SK-N-DZ (cell line): ENCODE measurements around the gene BAIAP2L2.
"Not testable (repeated sequence)": the region's sequence is repeated elsewhere in the genome, so short reads cannot be mapped to it uniquely, and the experiment has no call there.

Experiments
- DNase-seq: peaks from one replicate; pipeline ENCODE4 v3.0.0-alpha.2; 2015; ENCODE audit warnings: low spot score

Gene BAIAP2L2

DNA sequence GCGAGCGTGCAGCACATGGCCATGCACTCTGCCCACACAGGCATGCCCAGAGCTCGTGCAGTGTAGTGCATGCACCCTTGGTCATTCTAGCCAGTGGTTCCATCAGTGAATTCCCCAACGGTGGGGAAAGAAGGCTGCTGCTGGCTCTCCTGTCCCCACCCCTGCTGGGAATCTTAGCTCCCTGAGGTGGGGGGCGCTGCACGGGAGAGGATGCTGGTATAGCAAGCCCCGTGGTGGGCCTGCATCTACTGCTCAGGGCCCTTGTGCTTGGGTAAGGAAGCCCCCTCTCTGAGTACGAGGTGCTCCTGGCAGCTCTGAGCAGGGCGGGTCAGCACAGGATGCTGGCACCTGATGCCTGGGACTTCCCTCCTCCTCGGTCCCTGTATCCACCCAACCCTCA is 18.5 kb upstream of the BAIAP2L2 start:
- no peak for DNase-seq

DNA sequence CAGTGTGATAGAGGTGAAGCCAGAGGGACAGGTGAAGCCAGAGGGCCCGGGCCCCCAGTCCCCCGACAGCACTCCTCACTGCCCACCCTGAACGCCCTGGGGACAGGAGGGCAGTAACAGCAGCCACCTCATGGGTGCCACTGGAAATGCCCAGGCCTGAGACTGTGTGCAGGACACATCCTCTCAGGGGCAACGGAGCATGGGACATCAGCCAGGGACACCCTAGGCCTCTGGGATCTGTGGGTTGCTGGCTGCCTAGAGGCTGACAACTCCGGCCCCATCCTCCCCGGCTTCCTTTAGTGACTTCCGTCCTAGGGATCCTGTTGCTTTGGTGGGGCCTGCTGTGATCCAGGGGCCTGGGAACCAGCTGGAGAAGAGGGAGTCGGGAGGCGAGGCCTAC is 17.4 kb upstream of the BAIAP2L2 start:
- no peak for DNase-seq

DNA sequence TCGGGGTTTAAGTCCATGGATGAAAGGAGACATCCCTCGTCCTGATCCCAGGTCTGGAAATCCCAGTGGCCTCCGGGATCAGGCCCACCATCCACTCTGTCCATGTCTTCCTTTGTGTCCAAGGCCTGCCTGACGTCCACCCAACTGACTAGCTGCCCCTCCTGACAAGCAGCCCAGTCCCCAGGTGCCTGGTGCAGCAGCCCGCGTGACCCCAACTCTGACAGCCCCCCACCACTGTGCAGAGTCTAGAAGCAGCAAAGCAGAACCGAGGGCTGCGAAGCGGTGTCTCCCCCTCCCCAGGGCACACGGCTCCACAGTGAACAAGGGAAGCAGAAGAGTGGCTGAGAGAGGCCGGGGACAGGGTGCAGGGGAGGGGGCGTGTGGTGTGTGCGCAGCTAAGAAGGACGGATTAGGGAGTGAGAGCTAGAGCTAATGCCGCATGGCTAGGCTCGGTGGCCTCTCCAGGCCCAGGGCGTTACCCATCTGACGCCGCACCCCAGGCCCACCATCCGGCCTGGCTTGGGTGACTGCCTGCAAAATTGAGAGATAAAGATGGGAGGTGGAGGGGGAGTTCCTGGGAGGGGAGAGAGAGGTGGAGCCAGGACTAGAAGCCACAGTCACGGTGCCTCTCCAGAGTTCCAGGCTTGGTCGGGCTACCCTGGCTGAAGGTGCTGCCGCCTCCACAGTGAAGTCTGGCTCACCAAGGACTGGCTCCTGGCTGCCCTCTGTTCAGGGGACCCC is 16.6 kb upstream of the BAIAP2L2 start:
- DNase-seq = no peak

DNA sequence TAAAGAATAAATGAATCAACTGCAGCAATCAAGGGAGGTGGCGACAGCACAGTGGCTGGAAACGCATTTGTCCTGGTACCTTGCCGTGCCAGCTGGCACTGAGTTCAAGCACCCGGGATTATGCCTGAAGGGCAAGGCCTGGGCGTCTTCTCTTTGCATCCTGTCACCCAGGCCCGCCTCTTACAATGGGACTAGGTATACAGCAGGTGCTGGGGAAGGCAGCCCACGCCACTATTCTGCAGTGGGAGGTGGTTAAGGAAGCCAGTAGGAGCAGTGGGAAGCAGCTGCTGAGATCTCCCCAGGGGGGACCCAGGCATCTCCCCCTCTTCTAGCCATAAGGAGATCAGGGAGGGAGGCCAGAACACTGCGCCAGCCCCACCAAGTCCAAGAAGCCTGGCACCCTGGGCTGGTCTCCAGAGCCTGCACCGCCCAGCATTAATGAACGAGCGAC is 15.3 kb upstream of the BAIAP2L2 start:
- DNase-seq = no peak

DNA sequence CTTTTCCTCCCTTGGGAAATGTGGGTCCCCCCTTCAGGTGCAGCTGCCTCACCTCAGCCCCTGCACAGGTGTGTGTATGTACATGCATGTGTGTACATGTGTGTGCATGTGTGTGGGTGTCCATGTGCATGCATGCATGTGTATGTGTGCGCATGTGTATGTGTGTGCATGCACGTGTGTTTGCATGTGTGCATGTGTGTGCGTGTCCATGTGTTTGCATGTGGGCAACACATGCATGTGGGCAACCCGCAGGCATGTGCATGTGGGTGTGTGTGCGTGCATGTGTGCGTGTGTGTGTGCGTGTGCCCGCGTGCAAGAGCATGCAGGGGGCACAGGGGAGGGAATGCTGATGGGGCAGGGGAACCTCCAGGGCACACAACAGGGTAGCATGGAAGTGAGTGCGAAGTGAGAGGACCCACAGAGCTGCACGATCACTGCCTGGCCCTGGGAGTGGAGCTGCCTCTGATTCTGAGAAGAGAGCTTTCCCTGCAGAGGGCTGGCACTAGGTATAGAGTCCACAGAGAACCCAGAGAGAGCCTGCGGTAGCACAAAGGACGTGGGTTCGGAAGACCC is 14.6 kb upstream of the BAIAP2L2 start:
- no peak for DNase-seq

- DNase-seq = no peak
These were observed 13.9 kb upstream of the BAIAP2L2 start for GRCh38 chr22:38124236-38124974.

DNA sequence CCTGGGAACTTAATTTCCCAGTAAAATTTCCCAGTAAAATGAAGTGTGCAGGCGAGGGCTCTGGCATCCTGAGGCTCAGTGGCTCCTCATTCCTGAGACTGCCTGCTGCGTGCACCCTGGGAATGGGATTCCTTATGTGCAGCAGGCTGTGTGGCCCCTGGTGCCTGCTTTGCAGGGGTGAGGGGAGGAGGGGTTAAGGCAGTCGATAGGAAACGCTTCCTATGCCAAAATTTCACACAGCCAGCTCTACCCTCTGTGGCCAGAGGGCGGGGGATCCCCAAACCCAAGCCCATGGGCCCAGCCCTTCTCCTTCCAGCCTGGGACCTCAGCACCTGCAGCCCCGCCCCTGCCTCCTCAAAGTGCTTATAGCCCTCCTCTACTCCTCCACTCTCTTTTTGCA is 12.1 kb upstream of the BAIAP2L2 start:
- DNase-seq = no peak

DNA sequence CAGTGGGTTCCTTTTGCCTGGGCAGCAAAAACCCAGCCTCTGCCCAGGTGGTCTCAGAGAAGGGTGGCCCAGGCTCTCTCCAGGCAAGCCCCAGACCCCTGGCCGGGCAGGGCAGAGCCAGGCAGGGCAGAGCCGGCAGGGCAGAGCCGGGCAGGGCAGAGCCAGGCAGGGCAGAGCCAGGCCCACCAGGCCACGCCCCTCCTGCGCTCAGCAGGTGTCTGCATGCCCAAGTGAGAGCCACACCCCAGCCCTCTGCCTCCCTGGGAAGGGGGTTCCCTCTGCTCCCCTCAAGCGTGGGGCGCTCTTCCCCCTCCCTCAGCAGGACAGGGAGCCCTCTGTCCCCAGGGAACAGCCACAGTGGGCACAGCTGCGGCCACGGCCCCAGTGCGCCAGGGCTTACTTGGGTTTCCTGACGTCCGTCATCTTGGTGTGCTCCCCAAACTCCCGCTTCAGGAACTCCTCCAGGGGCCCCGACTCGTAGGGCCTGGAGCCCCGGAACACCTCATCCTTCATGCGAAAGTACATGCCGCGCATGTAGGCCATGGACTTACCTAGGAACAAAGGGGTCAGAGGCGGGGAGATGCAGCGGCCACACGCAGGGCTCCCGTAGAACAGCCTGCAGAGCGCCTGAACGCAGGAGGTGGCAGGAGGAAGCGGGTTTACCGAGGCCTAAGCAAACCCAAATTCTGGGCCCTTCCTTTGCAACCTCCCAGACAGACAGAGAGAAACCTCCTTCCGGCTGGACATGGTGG is 10.1 kb upstream of the BAIAP2L2 start:
- no peak for DNase-seq

GRCh38 chr22:38118747-38119146 is 8.3 kb upstream of the BAIAP2L2 start:
- DNase-seq = not testable (repeated sequence)

- no peak for DNase-seq
These were observed 7.7 kb upstream of the BAIAP2L2 start for GRCh38 chr22:38118182-38118581.

GRCh38 chr22:38117556-38117955 is 7.1 kb upstream of the BAIAP2L2 start:
- not testable (repeated sequence) for DNase-seq

GRCh38 chr22:38115423-38116205 is 5.1 kb upstream of the BAIAP2L2 start:
- no peak for DNase-seq

DNA sequence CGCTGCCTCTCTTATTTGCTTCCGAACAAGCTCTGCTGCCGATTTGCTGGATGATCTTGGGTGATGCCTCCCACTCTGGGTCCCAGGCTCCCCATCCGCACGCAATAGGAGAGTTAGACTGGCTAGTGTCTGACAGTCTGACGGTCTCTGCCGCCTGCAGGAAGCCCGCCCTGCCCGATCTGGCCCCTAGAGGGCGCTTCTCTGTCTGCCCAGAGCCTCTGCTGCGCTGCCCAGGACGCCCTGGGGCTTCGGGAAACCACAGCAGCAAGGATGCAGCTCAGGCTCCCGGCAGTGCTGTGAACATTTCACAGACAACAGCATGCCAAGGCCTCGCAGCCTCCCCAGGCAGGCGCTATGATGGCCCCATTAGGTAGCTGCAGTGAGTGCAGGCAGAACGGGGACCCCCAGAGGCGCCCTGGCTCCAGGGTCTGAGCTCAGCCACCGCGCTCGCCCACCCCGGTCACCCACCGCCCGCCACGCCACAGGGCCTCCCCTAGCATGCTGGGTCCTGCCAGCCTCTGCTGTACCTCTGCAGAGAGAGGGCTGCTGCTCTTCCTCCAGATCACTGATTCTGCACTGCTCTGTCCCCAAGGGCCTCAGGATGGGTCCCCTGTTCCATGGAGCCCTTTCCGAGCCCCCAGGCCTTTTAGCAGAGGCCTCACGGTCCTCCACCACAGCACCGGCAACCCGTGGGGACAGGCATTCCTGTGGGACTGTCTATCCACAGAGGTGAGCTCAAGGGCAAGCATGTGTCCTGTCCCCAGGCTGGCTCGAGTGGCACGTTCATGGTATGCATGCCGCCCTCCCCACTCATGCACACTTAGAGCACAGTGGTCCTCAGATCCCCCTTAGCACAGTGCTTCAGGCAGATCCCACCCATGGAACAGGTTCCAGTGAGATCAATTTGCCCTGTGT is 4.3 kb upstream of the BAIAP2L2 start:
- DNase-seq = peak; percentile 73

- no peak for DNase-seq
These were observed 1.9 kb upstream of the BAIAP2L2 start for GRCh38 chr22:38112381-38112780.

GRCh38 chr22:38111925-38112355 is 1.5 kb upstream of the BAIAP2L2 start:
- DNase-seq = no peak

DNA sequence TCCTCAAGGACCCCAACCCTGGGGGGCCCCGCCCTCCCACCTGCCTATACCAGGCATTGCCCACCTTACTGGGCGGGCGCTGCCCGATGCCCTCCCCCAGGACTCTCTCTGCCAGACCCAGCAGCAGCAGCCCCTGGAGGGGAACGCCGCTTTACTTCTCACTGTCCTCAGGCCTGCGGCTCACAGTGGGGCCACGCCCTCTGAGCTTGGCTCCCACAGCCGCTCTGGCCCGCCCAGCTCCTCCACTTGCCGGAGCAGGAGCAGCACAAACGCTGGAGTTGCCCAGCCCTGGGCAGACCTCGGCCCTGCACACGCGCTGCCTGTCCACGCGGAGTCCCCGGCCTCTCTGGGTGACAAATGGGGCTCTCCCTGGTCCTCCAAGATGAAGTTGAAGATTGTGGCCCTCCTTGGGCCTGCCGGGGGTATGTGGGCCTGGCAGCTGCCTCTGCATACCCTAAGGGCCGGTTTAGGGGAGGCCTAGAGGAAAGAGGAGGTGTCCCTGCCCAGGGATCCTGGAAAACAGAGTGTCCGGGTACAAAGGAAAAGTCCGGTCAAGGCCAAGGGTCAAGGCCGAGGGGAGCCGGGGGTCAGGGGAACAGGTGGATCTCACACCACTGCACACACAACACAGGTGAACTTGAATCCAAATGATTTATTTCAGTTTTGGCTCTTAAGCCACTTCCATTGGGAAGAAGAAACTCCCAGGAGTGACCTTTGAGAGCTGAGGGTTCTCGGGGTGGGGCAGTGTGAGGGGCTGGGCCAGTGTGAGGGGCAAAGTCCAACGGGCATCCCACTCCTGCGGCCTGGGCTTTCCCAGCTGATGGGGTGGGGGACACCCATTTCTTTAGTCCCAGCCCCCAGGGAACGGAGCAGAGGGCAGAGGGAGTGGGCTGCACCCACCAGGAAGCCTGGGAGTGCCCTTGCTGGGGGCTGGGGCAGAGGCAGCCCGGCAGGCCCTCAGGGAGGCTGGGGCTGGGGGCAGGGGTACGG is 674 bp upstream of the BAIAP2L2 start:
- DNase-seq = no peak

GRCh38 chr22:38109371-38110001 is 998 bp downstream of the BAIAP2L2 start:
- peak; percentile 51 for DNase-seq
